ENCODE measurements around the gene ILF3. TPM values are rescaled to one million over a fixed set of nuclear protein-coding genes. Genes with fewer than 3 reads are reported as not detected.

Gene ILF3
- total RNA-seq, 4 donors from 2014 or later = 71.8 to 122 (median 97.3) TPM

- no peak for DNase-seq (ENCODE audit: low spot score in 2 of 2)
- no peak overlapping the region for H3K4me3 ChIP-seq (ENCODE audit: low read depth, poor library complexity, severe bottlenecking)
- no peak for TF ChIP-seq CTCF (IDR thresholded peaks at IDR 0.05)
- no peak for TF ChIP-seq POLR2A (IDR thresholded peaks at IDR 0.05)
- whole genome bisulfite sequencing, 2 donors = 49 to 51% methylated on average over 15 of the region's 15 CpGs
- intact Hi-C loops (cut with DNase I; ENCODE audit: low total_unique reads) = no loop called here
These were observed 36.6 kb upstream of the ILF3 start for GRCh38 chr19:10617409-10618121.

- no peak for DNase-seq (ENCODE audit: low spot score in 2 of 2)
- intact Hi-C loops (cut with DNase I; ENCODE audit: low total_unique reads) = no loop called here
- TF ChIP-seq CTCF (IDR thresholded peaks at IDR 0.05) (no peak), POLR2A (IDR thresholded peaks at IDR 0.05) (no peak)
- 89 to 94% methylated on average over 8 of the region's 8 CpGs for WGBS, 2 donors
- no peak overlapping the region for H3K4me3 ChIP-seq (ENCODE audit: low read depth, poor library complexity, severe bottlenecking)
These were observed 35.3 kb upstream of the ILF3 start for GRCh38 chr19:10618846-10619245.

GRCh38 chr19:10620786-10621185, 33.4 kb upstream of the ILF3 start:
- intact Hi-C loops (cut with DNase I; ENCODE audit: low total_unique reads) = no loop called here
- TF ChIP-seq POLR2A (IDR thresholded peaks at IDR 0.05) (no peak), CTCF (IDR thresholded peaks at IDR 0.05) (no peak)
- DNase-seq (ENCODE audit: low spot score in 2 of 2) = no peak
- WGBS, 2 donors = 91 to 94% methylated on average over 4 of the region's 4 CpGs
- no peak overlapping the region for H3K4me3 ChIP-seq (ENCODE audit: low read depth, poor library complexity, severe bottlenecking)

- no peak for DNase-seq (ENCODE audit: low spot score in 2 of 2)
- 93 to 95% methylated on average over 8 of the region's 8 CpGs for WGBS, 2 donors
- no peak overlapping the region for H3K4me3 ChIP-seq (ENCODE audit: low read depth, poor library complexity, severe bottlenecking)
- TF ChIP-seq POLR2A (IDR thresholded peaks at IDR 0.05) (no peak), CTCF (IDR thresholded peaks at IDR 0.05) (no peak)
- intact Hi-C loops (cut with DNase I; ENCODE audit: low total_unique reads) = no loop called here
These were observed 32.2 kb upstream of the ILF3 start for GRCh38 chr19:10621966-10622365.

GRCh38 chr19:10624585-10624984, 29.6 kb upstream of the ILF3 start:
- H3K4me3 ChIP-seq (ENCODE audit: low read depth, poor library complexity, severe bottlenecking) = no peak overlapping the region
- no peak for TF ChIP-seq CTCF (IDR thresholded peaks at IDR 0.05)
- no peak for TF ChIP-seq POLR2A (IDR thresholded peaks at IDR 0.05)
- DNase-seq (ENCODE audit: low spot score in 2 of 2) = no peak
- intact Hi-C loops (cut with DNase I; ENCODE audit: low total_unique reads) = no loop called here
- 61 to 65% methylated on average over 6 of the region's 6 CpGs for WGBS, 2 donors

Data from lower leg skin (tissue), 4 donors.